SHP77 treated with DMSO at 0.1 percent for 48 hours (cell line): ENCODE measurements around the gene FER.
"Not testable (repeated sequence)": the region's sequence is repeated elsewhere in the genome, so short reads cannot be mapped to it uniquely, and the experiment has no call there.

ENCODE experiments used
- DNase-seq: peaks from one replicate; lab custom pipeline; 2025; lab: John Stamatoyannopoulos, UW

The FER gene

GRCh38 chr5:108957333-108957732, 209.6 kb downstream of the FER start:
- DNase-seq: no peak

GRCh38 chr5:108966910-108967309, 219.2 kb downstream of the FER start:
- no peak for DNase-seq

- no peak for DNase-seq
Measured at GRCh38 chr5:108974594-108974993, 226.9 kb downstream of the FER start.

- no peak for DNase-seq
Measured at GRCh38 chr5:108975697-108976096, 228.0 kb downstream of the FER start.

GRCh38 chr5:108983461-108984092, 235.9 kb downstream of the FER start:
- DNase-seq: no peak

- DNase-seq: no peak
Measured at GRCh38 chr5:108989761-108990392, 242.2 kb downstream of the FER start.

- DNase-seq: not testable (repeated sequence)
Measured at GRCh38 chr5:108992396-108993085, 244.8 kb downstream of the FER start.

GRCh38 chr5:108993440-108993839, 245.7 kb downstream of the FER start:
- not testable (repeated sequence) for DNase-seq

- DNase-seq: no peak
Measured at GRCh38 chr5:108997720-108998119, 250.0 kb downstream of the FER start.

- DNase-seq: no peak
Measured at GRCh38 chr5:108998216-108998615, 250.5 kb downstream of the FER start.

GRCh38 chr5:109003928-109004327, 256.2 kb downstream of the FER start:
- no peak for DNase-seq

GRCh38 chr5:109005297-109006009, 257.8 kb downstream of the FER start:
- no peak for DNase-seq

- DNase-seq: no peak
Measured at GRCh38 chr5:109006129-109006528, 258.4 kb downstream of the FER start.

- DNase-seq: no peak
Measured at GRCh38 chr5:109016300-109016699, 268.6 kb downstream of the FER start.

- no peak for DNase-seq
Measured at GRCh38 chr5:109022056-109022455, 274.4 kb downstream of the FER start.

- not testable (repeated sequence) for DNase-seq
Measured at GRCh38 chr5:109025729-109026128, 278.0 kb downstream of the FER start.

- DNase-seq: no peak
Measured at GRCh38 chr5:109027983-109028607, 280.4 kb downstream of the FER start.

- no peak for DNase-seq
Measured at GRCh38 chr5:109028608-109029299, 281.1 kb downstream of the FER start.

GRCh38 chr5:109029847-109030246, 282.1 kb downstream of the FER start:
- no peak for DNase-seq

- DNase-seq: no peak
Measured at GRCh38 chr5:109030360-109031143, 282.9 kb downstream of the FER start.

GRCh38 chr5:109034306-109034705, 286.6 kb downstream of the FER start:
- no peak for DNase-seq
